Measurements from ENCODE around the gene C2CD4B. TPM values are rescaled to one million over a fixed set of nuclear protein-coding genes. Genes with fewer than 3 reads are reported as not detected.
A peak's percentile ranks its signal among the peaks of the same experiment; 100 is the strongest.

The C2CD4B gene, protein sequence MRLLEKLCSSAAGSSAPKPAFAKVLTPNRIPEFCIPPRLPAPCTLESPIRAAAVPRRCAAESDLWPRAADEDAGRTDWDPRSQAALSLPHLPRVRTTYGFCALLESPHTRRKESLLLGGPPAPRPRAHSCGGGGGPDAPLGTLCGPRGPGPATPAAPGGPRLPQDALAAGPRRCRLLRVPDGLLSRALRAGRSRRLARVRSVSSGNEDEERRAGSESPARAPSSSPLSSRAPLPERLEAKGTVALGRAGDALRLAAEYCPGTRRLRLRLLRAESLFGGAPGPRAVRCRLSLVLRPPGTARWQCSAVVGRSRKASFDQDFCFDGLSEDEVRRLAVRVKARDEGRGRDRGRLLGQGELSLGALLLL
- total RNA-seq: not detected in 2 replicates
- not detected for polyA plus RNA-seq (2012)

DNA sequence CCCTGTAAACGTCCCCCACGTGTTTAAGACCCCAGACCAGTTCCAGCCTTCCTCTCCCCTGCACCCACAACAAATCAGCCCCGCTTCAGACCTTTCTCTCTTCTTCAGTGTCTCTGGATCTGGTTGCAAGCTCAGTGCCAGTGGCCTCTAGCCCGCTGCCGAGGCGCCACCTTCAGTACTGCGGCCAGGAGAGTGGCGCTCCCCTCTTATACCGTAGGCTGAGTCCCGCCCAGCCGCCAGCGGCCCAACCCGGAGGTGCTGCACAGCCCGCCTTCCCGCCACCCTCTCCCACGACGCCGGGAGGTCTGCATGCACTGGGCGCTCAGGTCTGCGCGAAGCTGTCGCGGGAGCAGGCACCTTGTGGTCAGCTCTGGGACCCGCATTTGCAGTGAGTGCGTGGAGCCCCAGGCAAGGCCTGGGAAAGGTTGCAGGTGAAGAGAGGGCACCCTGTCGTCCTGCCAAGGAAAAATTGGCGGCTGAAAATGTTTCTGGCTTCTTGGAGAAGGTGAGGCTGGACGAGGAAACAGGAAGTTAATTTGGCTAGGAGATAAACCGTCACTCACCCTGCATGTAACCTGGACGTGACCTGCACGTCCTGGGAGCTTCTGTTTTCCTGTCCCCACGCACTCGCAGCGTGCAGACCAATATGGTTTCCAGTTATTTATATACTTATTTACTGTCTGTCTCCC lies at the start of gene C2CD4B:
TSS of gene C2CD4B (minus strand) at position 182 of the 689 bp plus-strand sequence. CDS start 301 bp downstream, outside the sequence.
- DNase-seq (ENCODE audit: low read depth): no peak

DNA sequence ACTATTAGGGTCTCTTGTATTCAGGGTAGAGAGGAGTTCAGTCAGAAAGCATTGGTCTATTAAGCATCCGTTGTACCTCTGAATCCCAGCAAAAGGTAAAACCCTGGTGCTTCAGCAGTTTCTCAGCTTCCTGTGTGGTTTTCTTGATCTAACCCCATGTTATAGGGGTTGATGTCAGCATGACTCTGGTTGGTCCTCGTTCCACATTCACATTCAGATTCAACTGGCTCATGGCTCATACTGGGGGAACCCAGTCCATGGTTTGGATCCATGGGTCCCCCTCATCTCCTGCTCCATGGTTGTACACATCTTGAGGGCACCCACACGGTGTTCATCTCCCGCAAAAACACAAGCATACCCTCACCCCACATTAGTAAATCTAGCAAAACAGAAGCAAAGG lies 47.7 kb upstream of the C2CD4B start:
- no peak for DNase-seq (ENCODE audit: low read depth)

DNA sequence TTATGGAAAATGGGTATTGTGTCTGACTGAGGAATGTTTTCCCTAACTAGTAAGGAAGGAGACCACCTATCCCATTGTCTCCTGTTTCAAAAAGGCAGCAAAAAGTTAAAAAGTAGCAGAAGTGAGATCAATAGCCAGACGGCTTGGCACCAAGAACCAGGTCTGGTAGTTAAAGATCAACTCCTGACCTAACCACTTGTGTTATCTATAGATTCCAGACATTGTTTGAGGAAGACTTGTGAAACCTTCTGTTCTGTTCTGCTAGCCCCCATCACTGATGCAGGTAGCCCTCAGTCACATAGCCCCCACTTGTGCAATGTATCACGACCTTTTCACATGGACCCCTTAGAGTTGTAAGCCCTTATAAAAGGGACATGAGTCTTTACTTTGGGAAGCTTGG lies 46.3 kb upstream of the C2CD4B start:
- no peak for DNase-seq (ENCODE audit: low read depth)

DNA sequence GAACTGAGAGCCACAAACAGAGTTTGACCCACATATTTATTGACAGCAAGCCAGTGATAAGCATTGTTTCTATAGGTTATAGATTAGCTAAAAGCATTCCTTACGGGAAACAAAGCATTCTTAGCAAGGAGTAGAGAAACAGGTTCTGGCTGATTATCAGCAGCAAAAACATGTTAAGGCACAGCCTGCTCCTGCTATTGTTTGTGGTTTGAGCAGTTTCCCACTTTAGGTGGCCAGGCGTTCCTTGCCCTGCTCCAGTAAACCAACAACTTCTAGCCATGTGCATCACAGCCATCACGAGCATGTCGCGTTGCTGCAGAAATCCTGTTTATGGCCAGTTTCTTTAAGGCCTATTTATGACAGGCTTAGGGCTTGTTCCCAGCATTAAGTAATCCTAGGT lies 44.7 kb upstream of the C2CD4B start:
- DNase-seq (ENCODE audit: low read depth): no peak

DNA sequence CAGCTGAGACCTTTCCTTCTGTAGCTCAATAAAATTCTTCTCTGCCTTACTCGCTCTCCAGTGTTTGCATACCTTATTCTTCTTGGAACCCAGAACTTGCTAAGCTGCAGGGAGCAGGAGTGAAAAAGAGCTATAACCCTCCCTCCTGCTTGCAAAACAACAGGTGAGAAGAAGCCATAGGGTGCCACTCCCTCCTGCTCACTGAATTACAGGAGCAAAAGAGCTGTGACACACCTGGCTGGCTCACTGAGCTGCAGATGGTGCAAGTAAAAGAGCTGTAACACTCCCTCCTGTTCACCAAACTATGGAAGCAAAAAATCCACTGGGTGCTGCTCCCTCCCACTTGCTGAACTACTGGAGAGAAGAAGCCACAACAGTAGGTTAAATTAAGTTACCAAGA lies 44.2 kb upstream of the C2CD4B start:
- DNase-seq (ENCODE audit: low read depth): no peak

DNA sequence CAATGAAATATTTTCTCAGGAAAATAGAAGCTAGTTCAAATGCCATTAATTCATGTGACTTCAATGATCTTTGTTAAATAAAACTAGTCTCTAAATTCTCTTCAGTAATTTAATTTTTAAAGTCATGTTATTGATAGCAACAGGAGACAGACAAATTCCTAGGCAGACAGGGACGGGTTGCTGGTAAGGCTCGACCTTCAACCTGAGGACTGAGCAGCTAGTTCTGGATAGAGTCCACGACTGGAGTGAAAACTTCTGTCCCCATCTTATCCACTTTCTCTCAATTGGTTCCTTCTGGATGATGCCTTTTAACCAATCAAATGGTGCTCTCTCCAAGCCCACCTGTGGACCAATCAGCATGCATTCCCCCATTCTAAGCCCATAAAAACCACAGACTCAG lies 43.8 kb upstream of the C2CD4B start:
- DNase-seq (ENCODE audit: low read depth): no peak

DNA sequence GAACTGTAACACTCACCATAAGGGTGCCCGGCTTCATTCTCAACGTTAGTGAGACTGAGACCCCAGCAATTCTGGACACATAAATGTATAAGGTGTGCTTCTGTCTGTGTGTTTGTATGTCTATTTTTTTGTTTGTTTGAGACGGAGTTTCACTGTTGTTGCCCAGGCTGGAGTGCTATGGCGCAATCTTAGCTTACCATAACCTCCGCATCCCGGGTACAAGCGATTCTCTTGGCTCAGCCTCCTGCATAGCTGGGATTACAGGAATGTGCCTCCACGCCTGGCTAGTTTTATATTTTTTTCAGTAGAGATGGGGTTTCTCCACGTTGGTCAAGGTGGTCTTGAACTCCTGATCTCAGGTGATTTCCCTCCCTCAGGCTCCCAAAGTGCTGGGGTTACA lies 43.3 kb upstream of the C2CD4B start:
- DNase-seq (ENCODE audit: low read depth): no peak

DNA sequence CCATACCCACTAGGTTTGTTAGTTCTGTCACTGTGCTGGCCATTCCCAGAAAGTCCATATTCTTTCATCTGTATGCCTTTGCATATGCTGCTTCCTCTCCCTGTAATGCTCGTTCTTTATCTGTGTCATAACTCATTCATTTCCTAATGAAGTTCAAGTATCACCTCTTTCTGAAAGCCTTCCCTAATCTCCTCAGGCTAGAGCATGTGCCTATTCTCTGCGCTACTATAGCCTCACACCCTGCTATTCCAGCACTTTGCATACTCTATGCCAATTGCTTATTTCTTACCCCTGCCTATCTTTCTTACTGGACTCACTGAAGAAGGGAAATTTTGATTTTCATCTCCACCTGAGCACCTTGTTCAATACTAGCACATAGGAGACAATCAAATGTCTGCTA lies 25.6 kb upstream of the C2CD4B start:
- DNase-seq (ENCODE audit: low read depth): no peak

DNA sequence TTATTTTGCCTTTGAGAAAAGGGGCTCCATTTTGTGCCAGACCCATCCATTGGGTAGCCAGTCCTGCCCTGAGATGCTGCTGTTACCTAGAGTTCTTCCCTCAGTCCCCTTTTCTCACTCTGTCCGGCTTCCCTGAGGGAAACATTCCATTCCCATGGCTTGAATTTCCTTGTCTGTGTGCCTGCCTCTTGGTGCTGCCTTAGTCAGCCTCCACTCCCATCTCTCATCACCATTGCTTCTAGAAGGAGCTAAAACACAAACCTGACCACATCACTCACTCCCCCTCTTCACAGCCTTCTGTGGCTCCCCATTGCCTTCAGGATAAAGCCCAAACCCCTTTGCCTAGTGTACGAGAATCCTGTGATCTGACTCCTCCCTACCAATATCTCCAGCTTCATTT lies 25.2 kb upstream of the C2CD4B start:
- DNase-seq (ENCODE audit: low read depth): no peak

DNA sequence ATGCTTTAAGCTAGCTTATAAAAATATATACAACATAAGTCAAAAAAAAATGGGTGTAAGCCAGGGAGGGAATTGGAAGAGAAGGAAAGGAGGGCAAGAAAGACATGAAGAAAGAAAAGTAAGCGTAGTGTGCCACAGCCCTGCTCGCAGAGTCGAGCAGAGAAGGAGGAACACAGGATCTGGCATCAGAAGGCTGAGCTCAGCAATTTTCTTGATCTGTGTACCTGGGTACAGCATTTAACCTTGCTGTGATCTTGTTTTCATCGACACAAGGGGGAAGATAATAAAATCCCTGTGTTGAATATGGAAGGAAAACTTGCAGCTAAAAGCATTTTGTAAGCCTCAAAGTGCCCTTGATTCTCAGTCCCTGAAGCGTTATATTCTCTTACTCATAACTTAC lies 23.7 kb upstream of the C2CD4B start:
- no peak for DNase-seq (ENCODE audit: low read depth)

DNA sequence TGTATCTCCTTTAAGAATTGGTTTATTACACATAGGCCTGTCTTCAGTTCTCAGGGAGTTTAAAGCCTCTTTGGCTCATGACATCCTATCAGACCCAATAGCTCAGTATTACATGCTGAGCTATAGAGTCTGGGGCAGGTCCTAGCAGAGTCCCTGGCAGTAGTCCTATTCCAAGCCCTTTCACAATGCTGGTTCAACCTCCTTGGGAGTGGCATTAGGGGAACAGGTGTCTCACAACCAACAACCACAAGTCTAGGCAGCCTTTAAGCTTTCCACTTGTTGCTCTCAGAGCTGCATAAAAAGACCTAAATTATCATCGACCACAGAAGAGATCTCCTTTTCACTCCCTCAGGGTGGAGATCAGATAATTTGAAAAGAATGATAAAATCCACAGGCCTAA lies 22.8 kb upstream of the C2CD4B start:
- peak; percentile 72 for DNase-seq (ENCODE audit: low read depth)

DNA sequence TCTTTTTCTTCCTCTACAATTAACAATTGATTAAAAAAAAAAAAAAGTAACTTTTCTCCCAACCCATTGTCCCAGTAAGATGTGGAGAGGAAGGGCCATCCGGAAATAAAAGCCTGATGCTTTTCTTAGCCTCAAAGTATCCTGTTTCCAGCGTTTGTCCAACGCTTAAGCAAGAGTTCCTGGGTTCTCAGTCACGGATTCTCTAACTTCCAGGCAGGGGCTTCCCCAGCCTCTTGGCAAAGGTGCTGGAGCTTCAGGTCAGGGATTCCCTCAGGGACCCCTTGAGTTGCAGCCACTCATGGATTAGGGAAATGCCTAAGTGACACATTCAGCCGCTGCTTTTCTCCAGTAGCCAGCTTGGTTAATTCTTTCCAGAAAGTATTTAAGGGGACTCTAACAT lies 22.3 kb upstream of the C2CD4B start:
- DNase-seq (ENCODE audit: low read depth): peak; percentile 40

DNA sequence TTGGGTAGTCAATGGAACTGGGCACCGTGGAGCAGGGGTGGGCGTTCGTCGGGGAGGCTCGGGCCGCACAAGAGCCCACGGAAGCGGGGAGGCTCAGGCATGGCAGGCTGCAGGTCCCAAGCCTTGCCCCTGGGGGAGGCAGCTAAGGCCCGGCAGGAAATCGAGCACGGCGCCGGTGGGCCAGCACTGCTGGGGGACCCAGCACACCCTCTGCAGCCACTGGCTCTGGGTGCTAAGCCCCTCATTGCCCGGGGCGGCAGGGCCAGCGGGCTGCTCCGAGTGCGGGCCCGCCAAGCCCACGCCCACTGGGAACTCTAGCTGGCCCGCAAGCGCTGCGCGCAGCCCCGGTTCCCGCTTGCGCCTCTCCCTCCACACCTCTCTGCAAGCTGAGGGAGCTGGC lies 21.5 kb upstream of the C2CD4B start:
- DNase-seq (ENCODE audit: low read depth): no peak

DNA sequence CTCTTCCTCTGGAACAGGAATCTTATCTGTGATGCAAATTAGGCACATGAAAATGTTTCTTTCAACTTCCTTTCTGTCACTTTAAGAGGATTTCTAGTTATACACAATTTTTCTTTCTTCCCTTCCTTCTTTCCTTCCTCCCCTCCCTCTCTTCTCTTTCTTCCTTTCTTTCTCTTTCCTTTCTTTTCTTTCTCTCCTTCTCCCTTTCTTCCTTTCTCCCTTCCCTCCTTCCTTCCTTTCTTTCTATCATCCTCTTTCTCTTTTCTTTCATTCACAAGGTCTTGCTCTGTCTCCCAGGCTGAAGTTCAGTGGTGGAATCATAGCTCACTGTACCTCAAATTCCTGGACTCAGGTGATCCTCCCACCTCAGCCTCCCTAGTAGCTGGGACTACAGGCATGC lies 18.0 kb upstream of the C2CD4B start:
- no peak for DNase-seq (ENCODE audit: low read depth)

DNA sequence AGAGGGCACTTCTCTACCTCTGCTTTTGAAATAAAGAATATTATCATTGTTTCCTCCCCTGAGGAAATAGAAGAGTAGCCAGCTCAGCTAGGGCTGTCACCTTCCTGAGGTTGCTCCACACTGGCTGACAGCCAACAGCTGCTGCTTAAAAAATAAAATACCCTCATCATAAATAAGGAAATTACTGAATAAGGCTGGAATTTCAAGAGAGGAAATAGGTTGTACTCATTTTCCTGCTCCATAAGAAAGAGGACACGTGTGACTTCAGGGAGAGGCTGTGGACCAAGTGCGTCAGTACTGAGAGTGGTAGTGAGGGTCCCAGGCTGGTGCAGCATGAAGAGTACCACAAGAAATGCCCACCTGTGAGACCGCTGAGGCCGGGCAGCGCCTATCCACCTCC lies 8.1 kb upstream of the C2CD4B start:
- no peak for DNase-seq (ENCODE audit: low read depth)

DNA sequence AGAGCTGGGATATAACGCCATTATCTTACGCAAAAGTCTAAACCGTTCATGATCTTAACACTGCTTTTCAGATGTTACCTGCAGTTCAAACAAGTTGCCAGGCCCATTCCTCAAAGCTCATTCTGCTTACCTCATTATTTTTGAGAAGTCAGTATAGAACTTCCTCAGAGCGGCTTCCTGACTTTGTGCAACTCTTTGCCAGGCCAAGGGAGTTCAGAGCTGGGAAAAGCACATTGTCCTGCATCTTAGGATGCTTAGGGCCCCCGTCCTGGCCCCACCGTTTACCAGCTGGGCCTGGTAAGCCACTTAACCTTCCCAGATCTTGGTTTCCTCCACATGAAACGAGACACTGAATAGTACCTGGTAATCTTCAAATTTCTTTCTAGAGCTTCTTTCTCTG lies 6.8 kb upstream of the C2CD4B start:
- no peak for DNase-seq (ENCODE audit: low read depth)

DNA sequence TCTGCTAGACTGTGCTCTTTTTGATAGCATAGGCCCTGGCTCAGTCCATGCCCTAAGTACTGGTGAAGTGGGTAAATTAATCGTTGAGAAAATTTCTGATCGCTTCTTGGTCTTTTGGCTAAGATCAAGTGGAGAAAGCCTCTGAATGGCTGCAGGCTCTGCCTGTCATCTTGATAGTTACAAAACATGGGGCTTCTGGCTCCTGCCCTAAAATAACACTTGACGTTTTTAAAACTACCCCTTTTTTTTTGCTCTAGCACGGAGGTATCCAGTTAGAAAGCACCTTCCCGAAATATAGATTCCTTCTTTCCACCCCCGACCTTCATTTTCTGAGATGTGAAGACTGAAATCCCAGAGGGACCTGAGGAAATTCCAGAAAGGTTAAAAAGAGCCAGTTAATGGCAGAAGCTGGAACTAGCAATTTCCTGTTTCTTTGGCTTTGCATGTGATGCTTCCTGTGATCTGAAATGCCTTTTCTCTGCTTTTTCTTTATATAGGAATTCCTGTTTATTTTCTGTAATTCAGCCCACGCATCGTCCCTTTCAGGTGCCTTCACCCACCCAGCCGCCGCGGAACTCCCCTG lies 799 bp upstream of the C2CD4B start:
- DNase-seq (ENCODE audit: low read depth): no peak

DNA sequence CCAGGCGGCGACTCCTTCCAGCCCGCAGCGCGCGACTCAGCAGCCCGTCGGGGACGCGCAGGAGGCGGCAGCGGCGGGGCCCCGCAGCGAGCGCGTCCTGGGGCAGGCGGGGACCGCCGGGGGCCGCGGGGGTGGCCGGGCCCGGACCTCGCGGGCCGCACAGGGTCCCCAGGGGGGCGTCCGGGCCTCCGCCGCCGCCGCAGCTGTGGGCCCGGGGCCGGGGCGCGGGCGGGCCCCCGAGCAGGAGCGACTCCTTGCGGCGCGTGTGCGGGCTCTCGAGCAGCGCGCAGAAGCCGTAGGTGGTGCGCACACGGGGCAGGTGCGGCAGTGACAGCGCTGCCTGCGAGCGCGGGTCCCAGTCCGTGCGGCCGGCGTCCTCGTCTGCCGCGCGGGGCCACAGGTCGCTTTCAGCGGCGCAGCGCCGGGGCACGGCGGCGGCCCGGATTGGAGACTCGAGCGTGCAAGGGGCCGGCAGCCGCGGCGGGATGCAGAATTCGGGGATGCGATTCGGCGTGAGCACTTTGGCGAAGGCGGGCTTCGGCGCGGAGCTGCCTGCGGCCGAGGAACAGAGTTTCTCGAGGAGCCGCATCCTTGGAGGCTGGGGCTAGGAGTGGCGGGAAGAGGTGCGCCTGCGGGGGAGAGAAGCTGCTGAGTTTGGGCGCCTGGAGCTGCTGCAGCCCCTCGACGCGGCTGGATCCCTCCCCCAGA lies 535 bp downstream of the C2CD4B start:
- DNase-seq (ENCODE audit: low read depth): no peak

DNA sequence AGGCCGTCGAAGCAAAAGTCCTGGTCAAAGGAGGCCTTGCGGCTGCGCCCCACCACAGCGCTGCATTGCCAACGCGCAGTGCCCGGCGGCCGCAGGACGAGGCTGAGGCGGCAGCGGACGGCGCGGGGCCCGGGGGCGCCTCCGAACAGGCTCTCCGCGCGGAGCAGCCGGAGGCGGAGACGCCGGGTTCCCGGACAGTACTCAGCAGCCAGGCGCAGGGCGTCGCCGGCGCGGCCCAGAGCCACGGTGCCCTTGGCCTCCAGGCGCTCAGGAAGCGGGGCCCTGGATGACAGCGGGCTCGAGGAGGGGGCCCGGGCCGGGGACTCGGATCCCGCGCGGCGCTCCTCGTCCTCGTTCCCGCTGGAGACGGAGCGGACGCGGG lies 1.1 kb downstream of the C2CD4B start:
- no peak for DNase-seq (ENCODE audit: low read depth)

DNA sequence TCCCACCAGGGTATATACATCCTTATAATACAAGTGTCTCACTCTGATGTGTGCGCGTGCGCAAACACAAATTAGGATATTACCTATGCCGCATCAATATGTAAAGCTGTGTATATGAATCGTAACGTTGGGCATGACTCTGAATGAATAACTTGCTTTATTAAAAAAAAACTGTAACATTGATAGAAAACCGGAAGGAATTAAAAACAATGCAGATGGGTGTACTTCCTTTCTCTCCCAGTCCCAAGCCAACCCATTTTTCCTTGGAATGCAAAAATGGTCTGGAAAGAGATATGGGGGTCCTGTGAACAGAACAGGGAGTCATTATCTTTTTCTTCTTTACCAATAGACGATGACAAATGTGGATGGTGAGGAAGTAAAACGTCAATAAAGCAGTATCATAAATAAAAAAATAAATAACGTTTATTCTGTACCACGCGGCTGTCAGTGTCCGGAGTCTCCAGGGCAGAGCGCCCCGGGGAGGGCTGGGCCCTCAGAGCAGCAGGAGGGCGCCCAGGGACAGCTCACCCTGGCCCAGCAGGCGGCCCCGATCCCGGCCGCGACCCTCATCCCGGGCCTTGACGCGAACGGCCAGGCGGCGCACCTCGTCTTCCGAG lies 1.6 kb downstream of the C2CD4B start:
- no peak for DNase-seq (ENCODE audit: low read depth)

DNA sequence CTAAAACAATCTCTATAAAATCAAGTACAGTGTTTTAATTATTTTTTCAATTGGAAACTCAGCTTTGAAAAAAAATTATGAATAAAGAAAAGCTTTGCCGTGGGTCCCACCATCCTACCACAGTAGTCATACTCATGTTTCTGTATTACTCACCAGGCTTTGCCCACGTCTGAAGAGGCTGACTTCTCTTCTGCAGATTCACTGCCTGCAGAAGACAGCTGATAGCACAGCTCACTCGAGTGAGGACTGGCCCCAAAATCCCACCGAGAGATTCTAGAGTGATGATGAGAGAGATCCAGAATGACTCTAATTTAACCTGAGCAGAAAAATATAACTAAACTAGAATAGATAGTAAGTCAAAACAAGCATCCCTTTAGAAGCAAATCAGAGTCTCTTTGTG lies 11.9 kb downstream of the C2CD4B start:
- DNase-seq (ENCODE audit: low read depth): no peak

DNA sequence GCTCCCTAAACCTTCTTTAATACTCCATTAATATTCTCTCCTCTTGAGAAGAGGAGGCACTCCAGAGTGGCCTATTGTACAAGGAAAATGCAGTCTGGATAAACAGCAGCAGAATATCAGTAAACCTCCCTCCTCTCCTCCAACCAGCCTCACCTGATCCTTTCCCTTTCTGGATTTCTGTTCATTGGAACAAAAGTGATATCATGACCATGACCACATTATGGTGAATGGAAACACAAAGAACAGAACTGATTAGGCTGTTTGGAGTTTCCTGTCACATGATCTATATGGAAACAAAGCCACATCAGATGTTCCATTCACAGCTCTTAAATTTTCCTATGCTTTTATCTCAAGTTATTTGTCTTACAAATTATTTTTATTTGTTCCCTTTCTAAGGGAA lies 14.6 kb downstream of the C2CD4B start:
- DNase-seq (ENCODE audit: low read depth): no peak
